NCI-H524 (cell line): ENCODE results near the gene PCGF3.
"Not testable (repeated sequence)": the region's sequence is repeated elsewhere in the genome, so short reads cannot be mapped to it uniquely, and the experiment has no call there.

Source experiments
- DNase-seq, 2 experiments: peaks; one replicate each; lab custom pipeline; 2025; lab: John Stamatoyannopoulos, UW

The PCGF3 gene

DNA sequence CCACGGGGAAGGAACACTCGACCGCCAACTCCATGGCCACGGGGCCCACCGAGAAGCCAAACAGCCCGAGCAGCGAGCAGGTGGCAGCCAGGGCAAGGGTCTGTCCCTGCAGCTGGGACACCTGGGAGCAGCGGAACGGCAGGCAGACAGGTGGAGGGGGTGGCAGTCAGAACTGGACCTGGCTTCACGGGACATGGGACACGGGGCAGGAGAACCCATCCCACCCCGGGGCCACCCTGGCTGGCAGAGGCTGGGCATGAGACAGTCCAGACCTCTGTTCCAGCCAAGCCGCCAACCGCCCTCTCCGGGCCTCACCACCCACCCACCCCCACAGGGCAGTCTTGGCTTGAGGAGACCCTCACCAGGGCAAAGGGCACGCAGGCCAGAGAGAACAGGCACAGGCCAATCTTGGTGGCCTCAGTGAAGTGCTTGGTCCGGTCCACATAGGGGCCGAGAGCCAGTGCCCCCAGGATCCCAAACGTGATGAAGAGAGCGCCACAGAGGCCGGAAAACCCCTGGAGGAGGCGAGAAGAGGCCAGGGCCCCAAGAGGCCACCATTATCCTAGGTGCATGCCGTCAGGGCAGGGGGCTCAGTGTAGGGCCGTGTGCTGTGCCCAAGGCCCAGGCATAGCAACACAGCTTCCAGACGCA, 22.3 kb upstream of the PCGF3 start:
- no peak for DNase-seq

DNA sequence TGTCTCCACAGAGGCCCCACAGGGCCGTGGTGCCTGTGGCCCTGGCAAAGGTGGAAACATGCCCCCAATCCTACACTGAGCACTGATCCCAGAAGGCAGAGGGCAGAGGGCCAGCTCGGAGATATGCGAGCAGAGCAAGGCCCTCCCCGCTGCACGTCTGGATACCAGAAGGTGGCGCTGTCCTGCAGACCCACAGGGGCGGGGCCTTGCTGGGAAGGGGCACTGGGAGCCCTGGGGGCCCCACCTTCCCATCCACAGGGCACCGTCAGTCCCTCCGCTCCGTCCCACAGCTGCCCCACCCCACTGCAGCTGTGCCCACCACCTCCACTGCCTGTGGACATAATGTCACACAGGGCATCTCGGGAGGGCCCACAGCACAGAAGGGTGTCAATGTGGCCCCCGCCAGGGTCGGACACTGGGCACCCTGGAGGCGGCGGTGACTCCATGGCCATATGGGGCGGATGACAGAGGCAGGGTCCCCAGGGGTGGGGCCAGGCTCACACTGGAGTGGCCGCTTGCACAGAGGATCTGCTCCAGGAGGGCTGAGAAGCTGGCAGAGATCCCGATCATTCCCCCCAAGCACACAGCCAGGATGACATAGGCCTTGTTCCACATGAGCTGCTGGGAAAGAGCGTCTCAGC, 21.5 kb upstream of the PCGF3 start:
- DNase-seq, result peak; percentile 68 to 81

DNA sequence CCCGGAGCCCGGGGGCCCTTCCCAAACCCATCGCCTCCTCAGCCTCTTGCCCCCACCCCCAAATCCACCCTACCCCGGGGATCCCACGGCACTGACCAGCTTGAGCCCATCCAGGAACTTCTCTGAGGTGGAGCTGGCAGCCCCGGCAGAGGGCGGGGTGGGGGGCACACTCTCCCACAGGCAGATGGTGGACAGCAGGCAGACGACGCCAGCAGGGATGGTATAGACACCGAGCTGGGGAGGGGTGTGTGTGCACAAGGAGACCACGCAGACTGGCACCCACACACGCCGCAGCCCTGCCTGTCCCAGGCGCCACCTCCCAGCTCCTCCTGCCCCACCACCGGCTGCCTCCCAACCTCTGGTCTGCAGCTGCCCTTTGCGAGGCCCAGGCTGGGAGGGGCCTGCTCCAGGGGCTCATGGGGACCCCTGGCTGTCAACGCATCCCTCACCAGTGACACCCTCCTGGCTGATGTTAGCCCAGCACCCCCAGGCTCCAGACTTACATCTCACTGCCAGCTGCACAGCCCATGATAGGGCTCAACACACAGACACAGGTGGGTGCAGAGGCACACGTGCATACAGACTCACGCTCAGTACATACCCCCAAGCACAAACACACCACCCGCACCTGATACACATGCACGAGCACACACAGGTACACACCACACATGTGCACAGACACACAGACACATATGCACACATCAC, 20.9 kb upstream of the PCGF3 start:
- peak; percentile 65 to 77 for DNase-seq

DNA sequence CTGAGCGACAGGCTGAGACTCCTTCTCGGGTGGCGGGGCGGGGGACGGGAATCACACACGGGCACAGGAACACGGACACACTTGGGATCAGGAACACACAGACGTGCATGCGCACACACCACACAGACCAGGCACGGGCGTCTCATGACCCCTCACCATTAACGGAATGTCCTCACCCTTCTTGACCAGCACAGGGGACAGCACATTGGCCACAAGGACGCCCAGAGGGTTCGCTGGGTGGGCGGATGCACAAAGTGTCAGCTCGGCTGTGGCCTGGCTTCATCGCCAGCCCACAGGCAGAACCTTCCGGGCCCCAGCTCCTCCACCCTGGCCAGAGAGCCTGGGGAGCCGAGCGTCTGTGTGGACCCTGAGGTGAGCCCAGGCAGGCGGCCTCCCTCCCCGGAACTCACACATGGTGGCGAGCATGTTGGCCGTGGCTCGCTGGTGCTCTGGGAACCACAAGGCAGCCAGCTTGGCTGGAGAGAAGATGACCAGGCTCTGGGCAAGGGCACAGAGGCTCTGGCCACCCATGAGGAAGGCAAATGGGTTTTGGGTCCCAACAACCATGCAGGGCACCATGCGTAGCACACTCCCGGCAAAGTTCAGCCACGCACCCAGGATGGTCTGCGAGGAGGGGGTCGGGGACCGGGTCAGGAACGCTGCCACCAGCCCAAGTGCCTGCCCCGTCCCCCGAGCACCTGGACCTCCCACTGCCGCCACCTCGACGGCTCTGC, 19.8 kb upstream of the PCGF3 start:
- no peak for DNase-seq

DNA sequence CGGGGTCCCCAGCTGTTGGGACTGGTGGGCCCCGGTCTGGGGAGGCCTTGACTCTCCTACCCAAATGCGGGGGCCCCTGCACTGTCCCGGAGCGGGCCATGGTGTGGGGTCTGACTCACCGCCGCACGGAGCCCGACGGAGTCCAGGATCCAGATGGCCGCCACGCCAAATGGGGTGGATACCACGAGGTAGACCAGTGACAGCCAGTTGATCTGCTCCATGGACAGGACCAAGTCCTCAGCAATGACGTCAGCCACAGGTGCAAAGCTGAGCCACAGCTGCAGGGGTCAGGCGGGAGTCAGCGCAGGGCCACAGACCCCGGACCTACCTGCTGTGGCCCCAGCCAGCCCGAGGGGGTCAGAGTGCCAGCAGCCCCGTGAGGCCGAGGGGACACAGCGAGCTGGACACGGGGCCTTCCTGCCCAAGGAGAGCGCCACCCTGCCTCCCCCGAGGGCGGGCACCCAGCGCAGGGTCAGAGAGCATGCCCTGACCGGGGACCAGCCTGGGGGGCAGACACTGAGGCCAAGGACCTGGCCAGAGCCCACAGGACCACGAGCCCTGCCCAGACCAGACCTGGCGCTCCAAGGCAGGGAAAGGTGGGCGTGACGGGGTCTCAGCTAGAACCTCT, 19.1 kb upstream of the PCGF3 start:
- DNase-seq, result no peak

DNA sequence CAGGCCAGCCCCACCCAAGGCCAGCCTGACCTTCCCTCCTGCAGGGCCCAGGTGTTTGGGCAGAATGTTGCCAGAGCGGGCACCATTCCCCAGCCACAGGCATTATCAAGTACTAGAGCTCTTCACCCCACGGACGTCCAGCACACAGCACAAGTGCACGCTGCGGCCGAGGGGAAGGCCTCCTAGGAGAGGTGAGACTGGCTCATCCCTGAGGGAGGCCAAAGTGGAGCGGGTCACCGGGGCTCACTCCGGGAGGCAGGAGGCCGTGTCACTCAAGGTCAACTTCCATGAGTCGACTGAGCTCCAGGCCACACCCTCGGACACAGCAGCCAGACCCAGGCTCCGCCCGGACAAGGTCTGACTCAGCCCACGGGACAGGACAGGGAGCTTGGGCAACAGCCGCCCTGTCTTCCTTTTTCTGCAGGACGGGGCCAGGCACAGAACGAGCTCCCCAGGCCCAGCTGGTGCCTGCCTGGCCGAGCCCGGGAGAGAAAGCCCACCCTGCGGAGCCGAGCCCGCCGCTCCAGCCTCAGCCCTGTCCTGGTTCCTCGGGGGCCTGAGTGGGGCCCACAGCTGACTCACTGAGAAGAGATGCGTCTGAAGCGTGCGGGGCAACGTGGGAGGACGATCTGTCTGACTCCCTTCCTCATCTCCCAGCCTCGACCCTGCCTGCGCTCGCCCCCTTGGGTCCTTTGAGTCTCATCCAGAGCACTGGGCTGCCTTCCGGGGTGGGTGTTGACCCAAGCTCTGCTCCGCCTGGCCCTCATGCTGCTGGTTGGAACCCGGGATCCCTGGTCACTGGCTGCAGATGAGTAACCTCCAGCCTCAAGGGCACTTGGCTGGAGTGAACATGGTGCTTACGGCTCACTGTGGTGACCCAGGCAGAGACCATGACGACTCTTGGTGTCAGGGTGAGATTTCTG, 18.3 kb upstream of the PCGF3 start:
- DNase-seq, result no peak

DNA sequence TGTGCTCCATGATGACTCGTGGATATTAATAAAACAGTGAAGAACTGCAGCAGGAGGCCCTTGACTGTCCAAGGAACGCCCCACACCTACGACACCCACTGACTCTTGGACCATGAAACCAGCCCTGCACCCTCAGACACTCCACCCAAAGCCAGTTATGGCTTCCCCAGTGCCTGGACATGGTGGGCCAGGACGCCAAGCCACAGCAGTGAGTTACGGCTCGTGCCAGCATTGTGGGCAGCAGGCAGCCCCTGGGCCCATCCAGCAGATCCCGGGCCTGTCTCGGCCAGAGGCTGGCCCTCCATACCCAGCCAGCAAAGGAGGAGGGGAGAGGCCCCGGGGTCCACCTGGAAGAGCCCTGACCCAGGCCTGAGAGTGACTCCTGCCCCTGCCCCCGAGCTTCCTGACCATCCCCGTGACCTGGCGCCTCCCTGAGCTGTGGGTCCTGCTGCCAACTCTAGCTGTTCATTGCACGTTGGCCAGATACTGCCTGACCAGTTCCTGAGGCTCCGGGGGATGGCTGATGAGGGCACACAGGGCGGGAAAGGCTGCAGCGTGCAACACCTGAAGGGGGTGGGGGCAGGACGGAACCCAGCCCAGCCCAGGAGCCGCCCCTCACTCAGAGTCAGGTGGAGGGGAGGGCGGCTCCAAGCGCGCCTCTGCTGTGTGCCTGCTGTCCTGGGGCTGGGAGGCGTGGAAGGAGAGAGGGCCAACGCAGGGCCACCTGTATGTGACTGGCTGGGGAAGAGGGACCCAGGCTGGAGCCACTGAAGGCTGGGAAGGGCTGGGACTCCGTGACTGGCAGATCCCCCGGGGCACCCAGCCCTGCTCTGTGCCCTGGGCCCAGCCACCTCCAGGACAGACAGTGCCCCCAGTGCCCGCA, 17.4 kb upstream of the PCGF3 start:
- no peak for DNase-seq

DNA sequence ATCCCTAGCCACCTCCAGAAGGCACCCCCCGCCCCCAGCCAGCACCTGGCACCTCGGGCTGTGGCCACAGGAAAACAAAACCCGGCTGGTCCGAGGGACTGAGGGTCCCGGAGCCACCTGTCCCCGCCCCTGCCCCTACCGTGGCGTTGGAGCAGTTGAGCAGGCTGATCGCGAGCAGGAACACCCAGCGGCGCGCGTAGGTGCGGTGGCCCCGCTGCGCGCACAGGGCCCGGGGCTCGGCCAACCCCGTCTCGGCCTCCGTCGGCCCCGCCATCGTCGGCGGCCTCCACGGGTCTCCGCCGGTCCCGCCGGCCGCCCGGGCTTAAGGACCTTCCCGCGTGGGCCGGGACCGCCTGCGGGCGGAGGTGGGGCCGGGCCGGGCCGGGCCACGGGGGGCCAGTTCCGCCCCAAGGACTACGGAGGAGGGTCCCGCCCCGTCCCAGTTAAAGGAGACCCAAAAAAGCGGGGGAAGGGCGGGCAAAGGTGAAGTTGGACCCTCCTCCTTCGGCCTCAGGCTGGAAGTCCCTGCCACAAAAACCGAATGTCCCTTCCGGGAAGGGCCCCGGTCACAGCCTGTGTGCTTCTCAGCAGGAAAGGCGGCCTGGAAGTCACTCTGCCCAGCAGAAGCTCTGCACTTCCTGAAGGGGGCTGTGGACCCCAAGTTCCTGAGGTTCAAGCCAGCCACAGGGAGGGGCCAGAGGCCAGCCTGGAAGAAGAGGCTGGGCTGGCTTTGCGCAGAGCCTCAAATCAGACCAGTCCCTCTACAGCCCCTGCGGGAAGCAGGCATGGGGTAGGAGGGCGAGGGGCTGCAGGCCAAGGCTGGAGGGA, 16.6 kb upstream of the PCGF3 start, which contains the start of gene SLC49A3:
SLC49A3 (minus strand) TSS at position 298 of the 828 bp plus-strand sequence; CDS start at position 274, 24 bp downstream.
- no peak for DNase-seq

DNA sequence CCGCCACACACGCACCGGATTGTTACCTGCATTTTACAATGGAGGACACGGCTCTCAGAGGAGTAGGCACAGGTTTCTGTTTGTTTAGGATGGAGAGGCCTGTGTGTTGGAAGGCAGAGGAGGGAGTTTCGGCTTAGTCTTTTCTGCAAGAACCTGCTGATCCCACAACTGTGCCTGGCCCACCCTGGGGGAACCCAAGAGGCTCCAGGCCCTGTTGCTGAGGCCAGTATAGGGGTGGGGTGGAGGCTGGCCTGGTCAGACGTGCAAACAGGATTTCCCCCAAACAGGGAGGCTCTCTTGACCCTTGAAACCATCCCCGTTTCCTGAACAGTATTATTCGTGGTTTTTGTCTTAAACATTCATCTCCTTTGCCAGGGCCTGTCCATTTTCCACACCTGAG, 15.9 kb upstream of the PCGF3 start:
- DNase-seq, result no peak

DNA sequence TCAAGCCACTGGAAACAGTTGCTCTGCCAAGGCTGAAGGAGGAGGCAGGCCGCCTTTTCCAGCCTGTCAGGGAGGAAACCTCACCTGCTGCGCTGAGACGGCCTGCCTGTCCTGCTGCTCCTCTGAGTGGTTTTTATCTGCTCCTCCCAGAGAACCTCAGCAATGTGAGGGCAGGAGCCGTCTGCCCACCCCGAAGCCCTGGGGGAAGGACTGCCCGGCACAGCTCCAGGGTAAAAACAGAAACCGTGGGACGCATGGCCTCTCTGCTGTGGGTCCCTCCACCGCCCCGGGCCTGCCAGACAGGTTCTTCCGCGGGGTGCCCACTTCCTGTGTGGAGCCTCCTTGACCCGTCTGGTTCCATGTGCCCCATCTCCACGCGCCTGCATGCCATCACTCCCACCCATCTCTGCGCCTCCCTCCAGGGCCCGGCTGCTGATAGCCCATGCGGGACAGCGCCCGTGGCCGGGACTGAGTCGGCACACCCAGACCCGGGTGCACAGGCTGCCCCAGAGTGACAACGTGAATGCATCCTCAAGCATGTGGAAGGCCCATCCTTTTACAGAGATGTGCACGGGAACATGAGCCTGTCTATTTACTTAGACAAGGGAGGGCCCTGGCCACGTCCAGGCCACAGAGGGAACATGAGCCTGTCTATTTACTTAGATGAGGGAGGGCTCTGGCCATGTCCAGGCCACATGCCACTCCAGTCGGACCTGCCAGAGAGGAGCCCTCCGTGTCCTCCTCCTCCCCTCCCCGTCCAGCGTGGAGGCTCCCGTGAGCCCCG, 12.7 kb upstream of the PCGF3 start:
- DNase-seq, result no peak

DNA sequence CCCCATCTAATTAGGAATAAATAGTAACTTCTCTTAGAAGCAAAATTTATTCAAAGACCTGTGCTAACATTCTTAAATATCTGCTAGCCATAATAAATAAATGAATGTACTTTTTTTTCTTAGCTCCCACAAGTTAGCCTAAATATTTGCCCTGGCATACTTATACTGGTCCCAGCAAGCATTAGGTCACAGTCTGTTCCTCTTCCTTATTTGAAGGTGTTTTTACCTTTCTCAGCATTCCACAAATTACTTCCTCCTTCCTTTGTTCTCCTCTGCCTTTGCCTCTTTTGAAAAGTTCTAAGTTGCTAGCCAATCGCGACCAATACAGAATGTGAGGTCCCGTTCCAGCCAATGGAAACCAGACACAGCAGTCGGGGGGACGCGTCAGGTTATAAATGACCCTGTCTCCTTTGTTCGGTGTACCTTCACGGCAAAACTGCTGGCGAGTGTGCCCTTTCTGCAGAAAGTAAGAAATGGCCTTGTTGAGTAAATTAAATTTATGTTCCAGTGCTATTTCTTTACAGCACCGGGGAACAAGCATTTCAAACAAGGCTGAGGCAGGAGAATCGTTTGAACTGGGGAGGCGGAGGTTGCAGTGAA, 11.2 kb upstream of the PCGF3 start:
- DNase-seq, result not testable (repeated sequence)

DNA sequence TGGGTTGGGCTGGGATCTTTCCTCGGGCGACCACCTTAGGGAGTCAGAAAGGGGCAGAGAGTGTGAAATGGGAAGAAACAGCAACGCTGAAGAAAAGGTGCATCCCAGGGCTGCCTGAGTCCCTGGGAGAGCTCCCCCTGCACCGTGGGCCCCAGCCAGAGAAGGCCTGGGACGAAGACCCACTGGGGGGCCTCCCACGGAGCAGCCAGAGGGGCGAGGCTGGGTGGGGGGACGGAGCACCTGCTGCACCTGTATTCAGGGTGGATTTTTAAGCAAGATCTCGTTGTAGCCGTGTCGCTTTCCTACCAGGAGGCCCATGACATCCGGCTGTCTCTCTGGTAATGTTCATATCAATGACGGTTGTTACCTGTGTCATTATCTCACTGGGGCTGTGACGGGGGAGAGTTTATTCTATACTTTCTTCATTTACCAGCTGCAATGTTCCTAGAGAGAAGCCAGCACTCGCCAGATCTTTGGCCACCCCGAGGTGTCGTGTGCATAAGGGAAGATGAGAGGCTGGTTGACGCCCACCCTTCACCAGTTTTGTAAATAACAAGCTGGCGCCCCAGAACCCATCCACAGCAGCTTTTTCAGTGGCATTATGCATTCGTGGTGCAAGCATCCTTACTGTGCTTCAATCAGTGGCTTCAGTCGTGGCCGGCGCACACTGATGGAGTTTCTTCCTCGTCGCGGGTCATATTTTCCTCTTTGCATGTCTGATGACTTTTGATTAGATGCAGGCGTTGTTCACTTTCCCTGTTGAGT, 5.6 kb upstream of the PCGF3 start:
- no peak for DNase-seq

DNA sequence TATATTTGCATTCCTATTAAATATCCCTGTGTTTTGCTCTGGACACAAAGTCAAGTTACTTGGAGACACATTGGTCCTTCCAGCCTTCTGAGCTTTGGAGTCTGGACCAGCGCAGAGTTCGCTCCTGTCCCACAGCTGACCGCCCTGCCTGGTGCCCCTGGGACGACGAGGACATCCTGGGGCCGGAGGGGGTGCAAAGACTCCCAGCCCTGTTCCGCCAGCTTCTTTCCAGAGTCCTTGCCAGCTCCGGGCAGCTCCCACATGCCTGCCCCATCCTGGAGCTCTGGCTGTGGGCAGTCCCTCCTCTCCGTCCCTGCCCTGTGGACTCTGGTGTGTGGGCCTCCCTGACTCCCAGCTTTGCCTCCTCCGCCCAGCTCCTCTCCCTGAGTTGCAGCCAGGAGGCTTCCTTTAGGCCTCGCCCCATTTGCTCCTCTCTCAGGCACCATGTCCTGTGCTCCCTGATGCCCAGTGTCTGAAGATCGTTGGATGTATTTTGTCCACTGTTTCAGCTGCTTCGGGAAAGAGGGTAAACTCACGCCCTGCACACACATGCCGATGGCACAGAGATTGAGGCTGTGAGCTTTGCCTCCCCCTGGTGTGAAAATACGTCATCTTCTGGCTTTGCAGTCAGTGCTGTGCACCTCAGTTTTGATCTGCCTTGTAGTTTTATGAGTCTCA, 4.9 kb upstream of the PCGF3 start:
- no peak for DNase-seq

DNA sequence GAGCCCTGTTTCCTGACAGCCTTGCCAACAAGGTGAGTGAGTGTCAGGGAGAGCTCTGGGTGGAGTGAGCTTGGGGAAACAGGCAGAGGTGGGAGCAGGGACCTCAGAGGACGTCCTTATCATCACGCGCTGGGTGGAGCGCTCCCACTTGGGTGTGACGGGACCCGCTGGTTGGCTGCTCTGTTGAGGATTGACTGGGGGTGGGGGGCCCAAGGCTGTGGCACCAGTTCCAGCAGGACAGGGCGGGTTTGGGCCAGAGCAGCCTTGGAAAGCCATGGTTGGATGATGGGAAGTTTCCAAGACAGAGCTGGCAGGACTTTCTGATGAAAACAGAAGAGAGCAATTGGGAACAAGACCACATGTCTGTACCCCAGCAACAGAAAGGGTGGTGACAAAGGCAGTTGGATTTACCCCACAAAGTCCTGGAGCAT, 3.0 kb upstream of the PCGF3 start:
- no peak for DNase-seq

DNA sequence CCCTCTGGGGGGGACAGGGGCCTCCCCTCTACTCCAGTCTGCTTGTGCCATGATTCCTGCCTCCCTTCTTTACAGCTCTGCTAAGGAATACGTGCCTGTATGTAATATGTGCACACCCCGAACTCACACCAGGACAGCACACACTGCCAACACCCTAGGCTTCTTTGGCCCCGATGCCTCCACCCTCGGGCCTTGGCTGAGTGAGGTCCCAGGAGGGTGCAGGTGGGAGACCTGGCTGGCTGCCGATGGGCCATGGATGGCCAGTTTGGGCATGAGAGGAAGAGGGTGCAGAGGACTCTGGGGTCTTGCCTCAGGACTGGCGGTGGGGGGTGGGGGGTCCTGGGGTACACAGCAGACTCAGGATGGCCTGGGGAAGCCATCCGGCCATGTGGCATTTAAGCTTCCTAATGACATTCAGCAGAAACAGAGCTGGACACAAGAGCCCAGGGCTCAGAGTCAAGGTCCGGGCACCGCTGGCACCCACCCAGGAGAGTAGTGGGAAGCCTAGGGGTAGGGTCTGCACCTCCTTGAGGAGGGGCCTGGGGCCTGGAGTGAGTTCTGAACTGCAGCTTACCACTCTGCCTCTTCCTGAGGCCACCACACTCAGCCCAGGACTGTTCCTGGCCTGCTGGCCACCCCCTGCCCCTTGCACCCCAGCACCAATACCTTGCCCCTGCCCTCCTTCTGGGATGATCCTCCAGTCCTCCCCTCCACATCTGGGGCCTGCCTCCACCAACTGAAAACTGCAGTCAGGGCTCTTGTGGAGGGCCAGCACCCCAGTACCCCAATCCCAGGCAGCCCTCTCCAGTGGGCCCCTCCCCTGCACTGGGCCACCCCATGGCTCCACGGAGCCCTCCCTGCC, 2.1 kb upstream of the PCGF3 start:
- DNase-seq, result no peak
